Sigmoid colon (tissue), 4 donors: ENCODE results near the gene MBNL1.

ENCODE experiments used
- EP300 ChIP-seq, 4 donors: sonication (generic); formaldehyde crosslinking; IDR thresholded peaks; one replicate each; pipeline ENCODE4 v1.6.1; 2017; ENCODE audit warnings: antibody characterized with exemption in 4 of 4
- POLR2A ChIP-seq, 2 donors: fragments of 450-650 bp; IDR thresholded peaks; one replicate each; pipeline ENCODE4 v1.6.1; 2016; ENCODE audit warnings: antibody characterized with exemption in 2 of 2, mild to moderate bottlenecking in 2 of 2, moderate library complexity in 2 of 2
- POLR2AphosphoS5 ChIP-seq, 4 donors: sonication (generic); formaldehyde crosslinking; IDR thresholded peaks; one replicate each; pipeline ENCODE4 v1.6.1; 2017; ENCODE audit warnings: antibody characterized with exemption in 4 of 4
- TF ChIP-seq, protein P1 (sequence below), 4 experiments: fragments of 450-650 bp in 3 of 4; fragments of 200-600 bp in 1 of 4; IDR thresholded peaks; one replicate each; pipeline ENCODE4 v1.5.1; 2016 to 2019; ENCODE audit warnings: antibody characterized with exemption in 4 of 4, mild to moderate bottlenecking in 3 of 4, moderate library complexity in 2 of 4

DNA sequence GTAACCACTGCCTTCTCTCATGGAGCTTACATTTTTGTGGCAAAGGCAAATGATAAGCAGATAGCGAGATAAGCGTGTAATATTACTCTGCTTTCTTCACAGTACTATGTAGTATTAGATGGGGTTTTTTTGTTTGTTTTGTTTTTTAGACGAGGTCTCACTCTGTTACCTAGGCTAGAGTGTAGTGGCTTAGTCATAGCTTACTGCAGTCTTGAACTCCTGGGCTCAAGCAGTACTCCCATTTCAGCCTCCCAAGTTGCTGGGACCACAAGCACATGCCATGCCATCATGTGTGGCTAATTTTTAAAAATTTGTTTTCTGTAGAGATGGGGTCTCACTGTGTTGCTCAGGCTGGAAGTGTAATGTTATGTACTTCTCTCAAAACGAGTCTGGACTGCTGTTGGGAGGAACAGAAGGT lies 22.9 kb downstream of the MBNL1 start:
- TF ChIP-seq EP300 (IDR thresholded peaks at IDR 0.05) (no peak), POLR2AphosphoS5 (IDR thresholded peaks at IDR 0.05) (no peak), POLR2A (IDR thresholded peaks at IDR 0.05) (no peak)
- TF ChIP-seq, protein P1, sequence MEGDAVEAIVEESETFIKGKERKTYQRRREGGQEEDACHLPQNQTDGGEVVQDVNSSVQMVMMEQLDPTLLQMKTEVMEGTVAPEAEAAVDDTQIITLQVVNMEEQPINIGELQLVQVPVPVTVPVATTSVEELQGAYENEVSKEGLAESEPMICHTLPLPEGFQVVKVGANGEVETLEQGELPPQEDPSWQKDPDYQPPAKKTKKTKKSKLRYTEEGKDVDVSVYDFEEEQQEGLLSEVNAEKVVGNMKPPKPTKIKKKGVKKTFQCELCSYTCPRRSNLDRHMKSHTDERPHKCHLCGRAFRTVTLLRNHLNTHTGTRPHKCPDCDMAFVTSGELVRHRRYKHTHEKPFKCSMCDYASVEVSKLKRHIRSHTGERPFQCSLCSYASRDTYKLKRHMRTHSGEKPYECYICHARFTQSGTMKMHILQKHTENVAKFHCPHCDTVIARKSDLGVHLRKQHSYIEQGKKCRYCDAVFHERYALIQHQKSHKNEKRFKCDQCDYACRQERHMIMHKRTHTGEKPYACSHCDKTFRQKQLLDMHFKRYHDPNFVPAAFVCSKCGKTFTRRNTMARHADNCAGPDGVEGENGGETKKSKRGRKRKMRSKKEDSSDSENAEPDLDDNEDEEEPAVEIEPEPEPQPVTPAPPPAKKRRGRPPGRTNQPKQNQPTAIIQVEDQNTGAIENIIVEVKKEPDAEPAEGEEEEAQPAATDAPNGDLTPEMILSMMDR (IDR thresholded peaks at IDR 0.05): no peak
